GM10847 (cell line): Measurements from ENCODE around the gene GNG3.

Source experiments
- POLR2A ChIP-seq: IDR thresholded peaks from 2 replicates; pipeline ENCODE4 v1.6.1; 2011; ENCODE audit not compliant: insufficient read length; ENCODE audit errors: extremely low read depth

GNG3 gene

DNA sequence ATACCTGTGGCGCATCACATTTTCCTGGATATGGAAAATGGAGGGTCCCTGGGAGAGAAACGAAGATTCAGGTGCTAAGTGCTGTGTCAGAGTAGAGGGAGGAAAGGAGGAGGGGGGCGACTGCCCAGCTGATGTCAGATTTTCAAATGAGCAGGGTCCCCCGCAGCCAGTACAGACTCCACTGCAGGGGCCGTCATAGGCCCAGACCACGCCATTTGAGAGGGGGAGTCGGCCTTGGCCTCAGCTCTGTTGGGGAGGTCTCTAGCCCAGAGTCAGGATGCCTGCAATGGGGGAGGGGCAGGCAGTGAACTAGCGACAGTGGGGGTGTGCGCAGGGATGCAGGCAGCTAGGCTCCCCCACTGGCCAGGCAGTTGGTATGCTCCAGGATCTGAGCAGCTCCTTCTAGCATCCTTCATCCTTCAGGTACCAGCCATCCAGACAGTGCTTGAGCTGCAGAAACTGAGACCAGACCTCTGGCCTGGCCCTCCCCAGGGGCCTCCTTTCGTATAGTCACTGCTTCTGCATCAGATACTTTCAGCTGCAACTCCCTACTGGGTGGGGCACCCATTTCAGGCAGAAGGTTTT is at the start of gene GNG3, which contains the start of gene BSCL2:
TSS of gene GNG3 (plus strand) at position 400 of the 585 bp plus-strand sequence. CDS start 620 bp downstream, outside the sequence.
TSS of gene BSCL2 (minus strand) at position 148 of the 585 bp plus-strand sequence. CDS start 229 bp downstream, outside the sequence.
- no peak for TF ChIP-seq POLR2A

DNA sequence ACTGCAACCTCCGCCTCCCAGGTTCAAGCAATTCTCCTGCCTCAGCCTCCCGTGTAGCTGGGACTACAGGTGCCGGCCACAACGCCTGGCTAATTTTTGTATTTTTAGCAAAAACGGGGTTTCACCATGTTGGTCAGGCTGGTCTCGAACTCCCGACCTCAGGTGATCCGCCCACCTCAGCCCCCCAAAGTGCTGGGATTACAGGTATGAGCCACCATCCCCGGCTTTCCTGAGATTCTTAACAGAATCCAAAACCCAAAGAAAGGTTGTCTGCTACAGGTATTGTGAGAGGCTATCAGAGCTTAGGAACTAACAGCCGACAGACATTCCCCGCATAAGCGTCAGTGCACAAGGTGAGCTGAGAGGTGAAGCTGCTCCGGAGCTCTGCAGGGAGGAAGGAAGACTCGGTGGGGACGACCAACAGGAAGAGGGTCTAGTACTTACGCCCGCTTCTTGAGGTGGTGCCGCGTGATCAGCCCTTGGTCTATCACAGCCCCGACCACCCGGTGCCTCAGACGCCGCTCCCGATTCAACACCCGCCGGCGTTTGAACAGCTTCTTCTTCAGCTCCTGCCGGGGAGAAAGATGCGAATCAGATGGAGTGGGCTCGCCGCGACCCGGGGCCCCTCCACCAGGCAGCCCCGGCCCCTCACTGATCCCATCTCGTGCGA is 42.9 kb upstream of the GNG3 start:
- no peak for TF ChIP-seq POLR2A

DNA sequence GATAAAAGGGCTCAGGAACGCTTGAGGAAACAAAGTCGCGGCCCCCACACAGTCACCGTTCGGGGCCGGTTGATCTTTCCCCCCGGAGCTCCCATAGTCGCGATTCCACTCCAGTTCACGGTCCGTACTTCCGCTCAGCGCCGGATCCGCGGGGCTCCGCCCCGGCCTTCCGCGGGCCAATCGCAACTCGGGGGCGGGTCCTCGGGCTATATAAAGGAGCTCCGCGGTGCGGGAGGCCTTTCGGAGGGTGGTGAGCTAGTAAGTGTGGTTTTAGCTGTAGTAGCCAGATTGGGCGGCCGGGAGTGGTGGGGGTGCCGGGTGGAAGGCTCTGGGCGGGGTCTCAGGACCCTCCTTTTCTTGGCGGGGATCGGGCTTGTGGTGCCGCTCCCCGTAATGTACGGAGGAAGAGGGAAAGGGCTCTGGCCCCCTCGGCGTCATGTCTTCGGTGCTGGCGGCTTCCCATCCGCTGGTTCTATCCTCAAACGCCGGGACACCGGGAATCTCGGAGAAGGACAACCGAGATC is 42.3 kb upstream of the GNG3 start, which contains the start of the genes C11orf98 and CSKMT:
TSS of gene C11orf98 (minus strand) at position 136 of the 524 bp plus-strand sequence. CDS start at position 95, 41 bp downstream.
TSS of gene CSKMT (plus strand) at position 238 of the 524 bp plus-strand sequence. CDS start 568 bp downstream, outside the sequence.
- TF ChIP-seq POLR2A, result peak; percentile 99

DNA sequence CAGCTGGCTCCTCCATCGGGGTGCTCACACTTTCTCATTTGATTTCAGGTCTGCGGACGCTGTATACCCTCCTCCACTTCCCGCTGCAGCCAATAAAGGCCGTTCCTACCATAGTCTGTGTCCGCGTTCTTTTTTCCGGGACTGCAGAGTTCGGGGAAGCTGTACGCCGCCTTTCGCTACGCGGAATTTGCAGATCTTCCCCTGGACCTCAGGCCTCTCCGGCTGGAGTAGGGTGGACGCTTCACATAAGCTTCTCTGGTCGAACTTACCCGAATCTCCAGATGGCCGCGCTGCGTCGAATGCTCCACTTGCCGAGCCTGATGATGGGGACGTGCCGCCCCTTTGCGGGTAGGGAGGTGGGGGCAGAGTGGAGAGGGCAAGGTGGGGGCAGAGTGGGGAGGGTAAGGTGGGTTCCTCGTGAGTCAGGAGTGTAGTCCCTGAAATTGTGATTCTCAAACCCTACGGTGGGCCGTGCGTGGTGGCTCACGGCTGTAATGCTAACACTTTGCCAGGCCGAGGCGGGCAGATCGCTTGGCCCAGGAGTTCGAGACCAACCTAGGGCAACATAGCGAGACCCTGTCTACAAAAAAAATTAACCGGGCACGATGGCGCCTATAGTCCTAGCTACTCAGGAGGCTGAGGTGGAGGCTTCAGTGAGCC is 41.7 kb upstream of the GNG3 start:
- TF ChIP-seq POLR2A, result no peak

DNA sequence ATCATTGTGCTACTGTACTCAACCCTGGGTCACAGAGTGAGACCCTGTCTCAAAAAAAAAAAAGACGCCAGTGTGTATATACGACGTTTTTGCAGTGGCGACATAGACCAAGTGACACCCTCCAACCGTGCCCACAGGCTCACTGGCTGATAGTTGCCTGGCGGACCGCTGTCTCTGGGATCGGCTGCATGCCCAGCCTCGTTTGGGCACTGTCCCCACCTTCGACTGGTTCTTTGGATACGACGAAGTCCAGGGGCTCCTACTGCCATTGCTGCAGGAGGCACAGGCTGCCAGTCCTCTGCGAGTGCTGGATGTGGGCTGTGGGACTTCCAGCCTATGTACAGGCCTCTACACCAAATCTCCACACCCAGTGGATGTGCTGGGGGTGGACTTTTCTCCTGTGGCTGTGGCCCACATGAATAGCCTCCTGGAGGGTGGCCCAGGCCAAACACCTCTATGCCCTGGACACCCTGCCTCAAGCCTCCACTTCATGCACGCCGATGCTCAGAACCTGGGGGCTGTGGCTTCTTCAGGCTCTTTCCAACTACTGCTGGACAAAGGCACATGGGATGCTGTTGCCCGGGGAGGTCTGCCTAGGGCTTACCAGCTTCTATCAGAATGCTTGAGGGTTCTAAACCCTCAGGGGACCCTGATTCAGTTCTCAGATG is 41.1 kb upstream of the GNG3 start:
- TF ChIP-seq POLR2A, result peak; percentile 20

DNA sequence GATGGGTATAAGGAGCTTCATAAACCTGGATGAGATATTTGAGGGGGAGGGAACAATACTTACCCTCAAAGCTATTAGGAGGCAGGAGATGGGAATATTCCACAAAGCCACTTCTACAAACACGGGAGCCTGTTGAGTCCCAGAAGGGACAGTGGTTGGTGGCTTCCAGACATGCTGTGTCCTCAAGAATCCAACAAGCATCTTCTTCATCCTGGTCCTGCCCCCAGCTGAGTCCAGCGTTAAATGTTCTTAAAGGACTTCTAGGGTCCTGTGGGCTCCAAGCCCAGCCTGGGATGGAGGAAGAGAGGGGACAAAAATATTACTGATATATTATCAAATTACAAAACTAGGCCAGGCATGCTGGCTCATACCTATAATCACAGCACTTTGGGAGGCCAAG is 40.0 kb upstream of the GNG3 start:
- TF ChIP-seq POLR2A, result no peak

DNA sequence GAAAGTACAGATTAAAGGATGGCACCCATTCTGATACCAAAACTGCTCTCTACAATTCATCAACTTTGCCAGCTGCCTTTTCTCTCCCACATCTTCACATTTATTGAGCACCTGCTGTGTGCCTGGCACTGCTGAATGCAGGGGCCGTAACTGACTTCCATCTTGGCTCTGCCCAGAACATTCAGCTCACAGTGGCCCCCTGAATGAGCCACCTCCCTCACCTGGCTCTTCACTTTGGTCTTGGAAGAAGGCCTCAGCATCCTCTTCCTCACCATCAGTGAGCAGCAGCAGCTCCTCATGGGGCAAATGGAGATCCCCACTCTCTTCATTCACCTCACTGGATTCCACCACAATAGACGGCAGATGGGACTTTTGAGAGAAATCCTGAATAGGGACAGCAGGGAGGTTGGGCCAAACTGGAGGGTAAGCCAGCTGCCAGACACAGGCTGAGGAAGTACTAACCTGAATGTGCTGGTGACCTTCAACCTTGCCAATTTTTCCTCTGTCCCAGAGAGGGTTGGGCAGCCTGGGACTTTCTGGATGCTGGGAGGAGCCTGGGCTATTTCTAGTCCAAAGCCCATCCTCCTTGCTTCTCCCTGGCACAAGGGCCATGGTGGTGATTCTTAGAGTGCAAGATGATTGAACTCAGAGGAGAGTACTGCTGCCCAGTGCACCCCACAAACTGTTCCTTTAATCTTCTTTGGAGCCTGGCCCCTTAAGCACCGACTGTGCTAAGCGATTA is 37.9 kb upstream of the GNG3 start:
- no peak for TF ChIP-seq POLR2A

DNA sequence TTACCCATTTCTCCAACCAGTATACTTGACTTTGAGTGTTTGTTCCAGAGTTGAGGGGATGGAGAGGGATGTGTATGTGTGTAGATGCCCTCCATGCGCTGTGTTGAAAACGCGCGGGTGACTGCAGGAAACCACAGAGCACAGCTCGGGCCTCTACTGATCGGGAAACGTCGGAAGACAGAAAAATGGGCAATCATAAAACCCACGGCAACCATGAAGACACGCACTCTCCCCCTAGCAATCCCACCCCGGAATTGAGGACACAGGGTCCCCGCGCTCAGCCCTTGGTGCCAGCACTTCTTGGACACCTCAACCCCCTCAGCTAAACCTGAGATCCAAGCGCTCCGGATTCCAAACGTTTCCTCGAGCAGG is 36.3 kb upstream of the GNG3 start:
- no peak for TF ChIP-seq POLR2A

DNA sequence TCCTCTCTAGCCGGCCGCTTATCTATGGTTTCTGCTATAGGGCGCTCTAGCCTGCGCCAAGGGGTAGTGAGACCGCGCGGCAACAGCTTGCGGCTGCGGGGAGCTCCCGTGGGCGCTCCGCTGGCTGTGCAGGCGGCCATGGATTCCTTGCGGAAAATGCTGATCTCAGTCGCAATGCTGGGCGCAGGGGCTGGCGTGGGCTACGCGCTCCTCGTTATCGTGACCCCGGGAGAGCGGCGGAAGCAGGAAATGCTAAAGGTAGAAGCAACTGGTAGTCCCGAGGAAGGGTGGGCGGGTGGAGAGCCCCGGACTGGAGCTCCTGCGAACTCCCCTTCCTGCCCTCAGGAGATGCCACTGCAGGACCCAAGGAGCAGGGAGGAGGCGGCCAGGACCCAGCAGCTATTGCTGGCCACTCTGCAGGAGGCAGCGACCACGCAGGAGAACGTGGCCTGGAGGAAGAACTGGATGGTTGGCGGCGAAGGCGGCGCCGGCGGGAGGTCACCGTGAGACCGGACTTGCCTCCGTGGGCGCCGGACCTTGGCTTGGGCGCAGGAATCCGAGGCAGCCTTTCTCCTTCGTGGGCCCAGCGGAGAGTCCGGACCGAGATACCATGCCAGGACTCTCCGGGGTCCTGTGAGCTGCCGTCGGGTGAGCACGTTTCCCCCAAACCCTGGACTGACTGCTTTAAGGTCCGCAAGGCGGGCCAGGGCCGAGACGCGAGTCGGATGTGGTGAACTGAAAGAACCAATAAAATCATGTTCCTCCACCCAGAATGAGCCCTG is 35.7 kb upstream of the GNG3 start, which contains the start of the genes LBHD1 and UQCC3:
TSS of gene LBHD1 (minus strand) at position 660 of the 782 bp plus-strand sequence. CDS start 2,236 bp downstream, outside the sequence.
TSS of gene UQCC3 (plus strand) at position 66 of the 782 bp plus-strand sequence. CDS start at position 139, 73 bp downstream.
- peak; percentile 71 for TF ChIP-seq POLR2A

DNA sequence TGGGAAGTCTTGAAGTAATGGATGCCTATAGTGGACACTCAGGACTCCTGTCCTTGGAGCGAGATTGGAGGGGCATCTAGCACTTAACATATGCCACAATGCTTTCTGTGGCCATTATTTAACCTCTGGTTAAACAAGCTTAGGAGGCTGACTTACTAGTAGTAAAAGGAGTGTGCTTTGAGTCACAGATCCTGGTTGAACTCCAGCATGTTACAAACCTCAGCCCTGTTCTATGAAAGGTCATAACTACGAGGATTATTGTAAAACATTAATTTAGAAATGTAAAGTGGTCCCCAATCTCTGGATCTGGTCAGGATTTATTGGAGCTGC is 34.3 kb upstream of the GNG3 start:
- no peak for TF ChIP-seq POLR2A

DNA sequence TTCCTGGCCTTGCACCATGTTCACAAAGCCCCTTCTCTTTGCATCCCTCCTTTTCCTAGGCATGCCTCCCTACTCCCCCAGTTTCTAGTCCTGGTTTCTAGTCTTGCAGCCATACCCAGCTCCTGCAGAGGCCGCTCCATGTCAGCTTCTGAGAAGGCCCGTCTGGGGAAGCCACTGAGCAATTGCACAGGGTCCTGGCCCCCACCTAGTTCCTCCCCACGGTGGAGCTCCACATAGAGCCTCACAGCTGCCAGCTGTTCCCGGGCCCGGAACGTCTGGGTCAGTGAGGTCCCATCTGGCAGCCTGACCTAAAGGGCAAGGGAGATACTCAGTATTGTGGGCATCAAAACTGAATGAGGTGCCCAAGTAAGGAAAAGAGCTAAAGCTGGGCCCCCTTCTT is 30.8 kb upstream of the GNG3 start:
- TF ChIP-seq POLR2A, result no peak

DNA sequence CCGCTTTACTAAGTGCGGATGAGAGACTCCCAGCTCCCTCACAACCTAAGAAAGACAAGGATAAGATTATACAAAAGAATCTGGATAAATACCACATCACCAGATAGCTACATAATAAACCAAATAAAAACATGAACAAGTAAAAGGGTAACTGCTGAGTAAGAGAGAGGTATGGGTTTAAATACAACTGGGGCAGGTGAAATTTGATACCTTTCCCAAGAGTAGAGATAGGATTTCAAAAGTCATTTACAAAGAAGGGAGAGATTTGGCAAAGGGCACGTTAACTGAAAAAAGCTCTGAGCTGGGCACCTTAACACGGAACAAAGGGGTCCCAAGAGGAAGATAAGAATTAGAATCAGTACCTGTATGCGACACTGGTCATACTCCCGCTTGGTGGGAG is 30.3 kb upstream of the GNG3 start:
- no peak for TF ChIP-seq POLR2A

DNA sequence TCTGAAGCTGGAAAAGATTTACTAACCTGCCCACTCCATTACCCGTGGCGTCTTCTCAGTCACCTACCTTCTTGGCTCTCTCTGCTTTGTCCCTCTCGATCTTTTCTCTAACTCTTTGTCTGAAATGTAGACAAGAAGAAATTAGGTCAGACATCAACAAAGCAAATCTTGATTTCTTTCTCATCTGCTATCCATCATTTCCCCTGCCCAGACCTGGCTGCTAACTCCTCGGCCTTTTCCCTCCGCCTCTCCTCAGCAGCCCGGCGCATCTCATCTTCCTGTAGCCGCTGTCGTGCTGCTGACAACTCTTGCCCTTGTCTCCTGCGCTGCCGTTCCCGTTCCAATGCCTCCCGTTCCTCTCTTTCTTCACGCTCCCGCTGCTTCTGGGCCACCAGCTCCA is 29.8 kb upstream of the GNG3 start:
- no peak for TF ChIP-seq POLR2A

DNA sequence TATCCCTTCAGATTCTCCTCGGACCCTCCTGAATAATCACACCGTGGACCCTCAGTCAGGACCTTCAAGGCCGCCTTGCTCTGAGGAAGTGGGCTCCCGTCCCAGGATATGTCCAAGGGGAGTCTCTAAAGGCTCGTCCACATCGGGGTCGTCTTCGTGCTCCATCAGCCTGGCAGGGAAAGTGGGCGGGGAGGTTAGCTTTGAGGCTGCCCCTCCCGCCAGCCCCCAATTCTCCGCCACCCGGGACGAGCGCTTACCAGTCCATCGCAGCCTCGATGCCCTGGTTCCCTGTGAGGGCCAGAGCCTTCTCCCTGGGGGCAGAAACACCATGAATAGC is 29.1 kb upstream of the GNG3 start:
- TF ChIP-seq POLR2A, result no peak
